Activated naive CD8-positive, alpha-beta T cell treated with anti-CD3 and anti-CD28 coated beads, Interleukin-2, amount 50 U/mL, for 24 hours (primary cell): ENCODE measurements around the gene INPPL1.
"Not testable (repeated sequence)": the region's sequence is repeated elsewhere in the genome, so short reads cannot be mapped to it uniquely, and the experiment has no call there.

ENCODE experiments used
- ATAC-seq: fragments of 150-1000 bp; cut with Tn5 transposase; one replicate; pipeline ENCODE4 v1.10.0; 2021
- DNase-seq: peaks from one replicate; pipeline ENCODE4 v3.0.0; 2021
- H3K27ac Mint-ChIP-seq: one replicate; pipeline ENCODE4 v1.8.0; 2021; ENCODE audit warnings: mild to moderate bottlenecking, mixed read lengths
- H3K27me3 Mint-ChIP-seq: one replicate; pipeline ENCODE4 v1.8.0; 2021; ENCODE audit warnings: mixed read lengths
- H3K36me3 Mint-ChIP-seq: one replicate; pipeline ENCODE4 v1.8.0; 2021; ENCODE audit warnings: low read depth, mixed read lengths
- H3K4me1 Mint-ChIP-seq: one replicate; pipeline ENCODE4 v1.8.0; 2021; ENCODE audit warnings: mixed read lengths
- H3K4me3 Mint-ChIP-seq: one replicate; pipeline ENCODE4 v1.8.0; 2021; ENCODE audit warnings: mild to moderate bottlenecking, moderate library complexity, mixed read lengths
- H3K9me3 Mint-ChIP-seq: one replicate; pipeline ENCODE4 v1.8.0; 2021; ENCODE audit warnings: mixed read lengths

The INPPL1 gene

GRCh38 chr11:72201445-72201844 is 23.1 kb upstream of the INPPL1 start:
- not testable (repeated sequence) for H3K27ac Mint-ChIP-seq, H3K36me3 Mint-ChIP-seq, H3K9me3 Mint-ChIP-seq, DNase-seq, H3K4me3 Mint-ChIP-seq, ATAC-seq, H3K4me1 Mint-ChIP-seq, H3K27me3 Mint-ChIP-seq

GRCh38 chr11:72202571-72202970 is 22.0 kb upstream of the INPPL1 start:
- no peak for ATAC-seq
- H3K36me3 Mint-ChIP-seq, result no peaks in the 10 kb centered on the region
- no peak overlapping the region for H3K27ac Mint-ChIP-seq
- no peaks in the 10 kb centered on the region for H3K9me3 Mint-ChIP-seq
- DNase-seq, result no peak
- no peak overlapping the region for H3K4me3 Mint-ChIP-seq
- no peaks in the 10 kb centered on the region for H3K4me1 Mint-ChIP-seq
- H3K27me3 Mint-ChIP-seq, result no peaks in the 10 kb centered on the region

GRCh38 chr11:72203163-72203562 is 21.4 kb upstream of the INPPL1 start:
- no peak overlapping the region for H3K27ac Mint-ChIP-seq
- no peaks in the 10 kb centered on the region for H3K27me3 Mint-ChIP-seq
- H3K4me1 Mint-ChIP-seq, result no peaks in the 10 kb centered on the region
- ATAC-seq (no peak), DNase-seq (no peak)
- no peaks in the 10 kb centered on the region for H3K9me3 Mint-ChIP-seq
- H3K4me3 Mint-ChIP-seq, result no peak overlapping the region
- no peaks in the 10 kb centered on the region for H3K36me3 Mint-ChIP-seq

GRCh38 chr11:72204886-72205285 is 19.7 kb upstream of the INPPL1 start:
- Mint-ChIP-seq H3K9me3 (peaks cover 8% of the 10 kb centered on the region), H3K4me3 (no peak overlapping the region), H3K27me3 (peaks cover 5% of the 10 kb centered on the region), H3K36me3 (no peaks in the 10 kb centered on the region), H3K4me1 (no peaks in the 10 kb centered on the region), H3K27ac (no peak overlapping the region)
- DNase-seq (no peak), ATAC-seq (no peak)

- peaks cover 13% of the 10 kb centered on the region for H3K9me3 Mint-ChIP-seq
- H3K27me3 Mint-ChIP-seq, result not testable (repeated sequence)
Observed at GRCh38 chr11:72206794-72207193, 17.8 kb upstream of the INPPL1 start.

GRCh38 chr11:72208281-72208680 is 16.3 kb upstream of the INPPL1 start:
- no peak for ATAC-seq
- H3K27me3 Mint-ChIP-seq, result peaks cover 7% of the 10 kb centered on the region
- H3K36me3 Mint-ChIP-seq, result peaks cover 2% of the 10 kb centered on the region
- no peak overlapping the region for H3K4me3 Mint-ChIP-seq
- no peak overlapping the region for H3K27ac Mint-ChIP-seq
- H3K4me1 Mint-ChIP-seq, result no peaks in the 10 kb centered on the region
- peaks cover 13% of the 10 kb centered on the region for H3K9me3 Mint-ChIP-seq
- DNase-seq, result no peak

More at GRCh38 chr11:72206794-72207193, 17.8 kb upstream of the INPPL1 start:
- H3K4me1 Mint-ChIP-seq, H3K4me3 Mint-ChIP-seq, DNase-seq, H3K27ac Mint-ChIP-seq, H3K36me3 Mint-ChIP-seq, ATAC-seq: not testable (repeated sequence)

- Mint-ChIP-seq H3K27me3 (peaks cover 7% of the 10 kb centered on the region), H3K9me3 (peaks cover 13% of the 10 kb centered on the region), H3K27ac (no peak overlapping the region), H3K4me3 (no peak overlapping the region), H3K4me1 (no peaks in the 10 kb centered on the region), H3K36me3 (peaks cover 2% of the 10 kb centered on the region)
- no peak for DNase-seq
- no peak for ATAC-seq
Observed at GRCh38 chr11:72209101-72209500, 15.5 kb upstream of the INPPL1 start.

- H3K27ac Mint-ChIP-seq, result no peak within 1 kb of the TSS
- H3K27me3 Mint-ChIP-seq, result peaks cover 16% of the 10 kb centered on the region
- H3K36me3 Mint-ChIP-seq, result no peaks in the 10 kb centered on the region
- no peaks in the 10 kb centered on the region for H3K9me3 Mint-ChIP-seq
- DNase-seq (no peak), ATAC-seq (no peak)
- no peak within 1 kb of the TSS for H3K4me3 Mint-ChIP-seq
- H3K4me1 Mint-ChIP-seq, result peaks cover 9% of the 10 kb centered on the region
Observed at GRCh38 chr11:72216638-72217037, 7.9 kb upstream of the INPPL1 start, which contains the start of gene FOLR2. TSS of gene FOLR2 (plus strand) at chr11:72216794. CDS start at chr11:72218585, 1,791 bp downstream.

- Mint-ChIP-seq H3K27ac (no peak overlapping the region), H3K27me3 (peaks cover 15% of the 10 kb centered on the region), H3K9me3 (no peaks in the 10 kb centered on the region), H3K4me3 (no peak overlapping the region), H3K36me3 (no peaks in the 10 kb centered on the region), H3K4me1 (peaks cover 18% of the 10 kb centered on the region)
- ATAC-seq (no peak), DNase-seq (no peak)
Observed at GRCh38 chr11:72217841-72218240, 6.7 kb upstream of the INPPL1 start.

GRCh38 chr11:72218251-72218745 is 6.3 kb upstream of the INPPL1 start:
- peaks cover 19% of the 10 kb centered on the region for H3K4me1 Mint-ChIP-seq
- ATAC-seq, result no peak
- peaks cover 14% of the 10 kb centered on the region for H3K27me3 Mint-ChIP-seq
- H3K27ac Mint-ChIP-seq, result no peak overlapping the region
- DNase-seq, result no peak
- H3K9me3 Mint-ChIP-seq, result no peaks in the 10 kb centered on the region
- no peak overlapping the region for H3K4me3 Mint-ChIP-seq
- H3K36me3 Mint-ChIP-seq, result no peaks in the 10 kb centered on the region

- no peaks in the 10 kb centered on the region for H3K9me3 Mint-ChIP-seq
- H3K27me3 Mint-ChIP-seq, result peaks cover 6% of the 10 kb centered on the region
- no peak for DNase-seq
- no peak overlapping the region for H3K4me3 Mint-ChIP-seq
- ATAC-seq, result no peak
- no peaks in the 10 kb centered on the region for H3K36me3 Mint-ChIP-seq
- H3K4me1 Mint-ChIP-seq, result peaks cover 26% of the 10 kb centered on the region
- H3K27ac Mint-ChIP-seq, result no peak overlapping the region
Observed at GRCh38 chr11:72220696-72221363, 3.7 kb upstream of the INPPL1 start.

GRCh38 chr11:72221386-72222075 is 3.0 kb upstream of the INPPL1 start:
- Mint-ChIP-seq H3K4me1 (peaks cover 33% of the 10 kb centered on the region), H3K9me3 (no peaks in the 10 kb centered on the region), H3K27me3 (peaks cover 4% of the 10 kb centered on the region), H3K36me3 (no peaks in the 10 kb centered on the region), H3K4me3 (no peak overlapping the region), H3K27ac (no peak overlapping the region)
- DNase-seq (no peak), ATAC-seq (no peak)

- Mint-ChIP-seq H3K36me3 (no peaks in the 10 kb centered on the region), H3K27me3 (peaks cover 2% of the 10 kb centered on the region), H3K4me3 (peak overlapping the region; percentile 80), H3K4me1 (peaks cover 31% of the 10 kb centered on the region), H3K27ac (peak overlapping the region; percentile 60), H3K9me3 (no peaks in the 10 kb centered on the region)
- ATAC-seq (no peak), DNase-seq (no peak)
Observed at GRCh38 chr11:72222106-72222891, 2.3 kb upstream of the INPPL1 start.

- Mint-ChIP-seq H3K36me3 (no peaks in the 10 kb centered on the region), H3K4me1 (peaks cover 28% of the 10 kb centered on the region), H3K4me3 (peak overlapping the region; percentile 80), H3K27ac (peak overlapping the region; percentile 60), H3K9me3 (no peaks in the 10 kb centered on the region), H3K27me3 (peaks cover 2% of the 10 kb centered on the region)
- ATAC-seq (peak; percentile 74), DNase-seq (peak; percentile 95)
Observed at GRCh38 chr11:72222907-72223614, 1.5 kb upstream of the INPPL1 start.
